NCI-H345 treated with DMSO at 0.1 percent for 48 hours (cell line): ENCODE data around the gene PLIN3.
A peak's percentile ranks its signal among the peaks of the same experiment; 100 is the strongest.
"Not testable (repeated sequence)": the region's sequence is repeated elsewhere in the genome, so short reads cannot be mapped to it uniquely, and the experiment has no call there.

Experiments used
- DNase-seq: peaks from one replicate; lab custom pipeline; 2025; ENCODE audit not compliant: unreplicated experiment; lab: John Stamatoyannopoulos, UW

Gene PLIN3

DNA sequence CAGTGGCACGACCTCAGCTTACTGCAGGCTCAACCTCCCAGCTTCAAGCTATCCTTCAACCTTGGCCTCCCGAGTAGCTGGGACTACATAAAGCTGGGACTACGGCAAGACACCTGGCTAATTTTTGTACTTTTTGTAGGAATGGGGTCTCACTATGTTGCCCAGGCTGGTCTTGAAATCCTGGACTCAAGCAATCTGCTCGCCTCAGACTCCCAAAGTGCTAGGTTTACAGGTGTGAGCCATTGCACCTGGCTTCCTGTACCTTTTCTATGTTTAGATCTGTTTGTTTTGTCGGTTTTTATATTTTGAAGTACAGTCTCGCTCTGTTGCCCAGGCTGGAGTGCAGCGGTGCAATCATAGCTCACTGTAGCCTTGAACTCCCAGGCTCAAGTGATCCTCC, 18.4 kb downstream of the PLIN3 start:
- DNase-seq, result no peak

DNA sequence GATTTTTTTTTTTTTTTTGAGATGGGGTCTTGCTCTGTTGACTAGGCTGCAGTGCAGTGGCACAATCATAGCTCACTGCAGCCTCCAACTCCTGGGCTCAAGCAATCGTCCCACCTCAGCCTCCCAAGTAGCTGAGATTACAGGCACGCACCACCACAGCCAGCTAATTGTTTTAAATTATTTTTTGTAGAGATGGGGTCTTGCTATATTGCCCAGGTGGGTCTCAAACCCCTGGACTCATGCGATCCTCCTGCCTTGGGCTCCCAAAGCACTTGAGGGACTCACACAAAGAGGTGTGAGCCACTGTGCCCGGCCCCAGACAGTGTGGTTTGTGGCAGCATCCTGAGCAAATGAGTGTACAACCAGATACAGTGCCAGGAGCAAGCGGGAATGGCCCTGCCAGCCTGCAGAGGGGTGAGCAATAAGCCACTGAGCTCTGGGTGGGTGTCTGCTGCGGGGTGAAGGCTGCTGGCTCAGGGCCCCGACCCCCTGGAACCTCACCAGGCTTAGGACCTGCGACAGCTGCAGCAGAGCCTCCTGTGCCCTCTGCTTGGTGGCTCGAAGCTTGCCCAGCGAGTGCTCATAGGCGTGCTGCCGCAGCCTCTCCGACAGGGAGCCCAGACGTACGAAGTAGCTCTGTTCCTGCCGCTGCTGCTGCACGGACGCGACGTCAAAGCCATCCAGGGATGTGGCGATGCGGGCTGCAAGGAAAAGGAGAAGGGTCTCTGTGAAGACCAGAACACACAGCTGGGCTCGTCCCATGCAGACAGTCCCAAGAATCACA, 20.1 kb downstream of the PLIN3 start:
- DNase-seq, result no peak

DNA sequence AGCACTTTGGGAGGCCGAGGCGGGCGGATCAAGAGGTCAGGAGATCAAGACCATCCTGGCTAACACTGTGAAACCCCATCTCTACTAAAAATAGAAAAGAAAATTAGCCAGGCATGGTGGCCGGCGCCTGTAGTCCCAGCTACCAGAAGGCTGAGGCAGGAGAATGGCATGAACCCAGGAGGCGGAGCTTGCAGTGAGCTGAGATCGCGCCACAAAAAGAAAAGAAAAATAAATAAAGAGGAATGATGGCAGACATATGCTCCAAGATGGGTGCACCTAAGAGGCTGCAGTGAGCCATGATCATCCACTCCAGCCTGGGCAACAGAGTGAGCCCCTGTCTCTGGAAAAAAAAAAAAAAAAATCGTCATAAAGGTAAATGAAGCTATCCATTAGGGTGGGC, 21.5 kb downstream of the PLIN3 start:
- not testable (repeated sequence) for DNase-seq

DNA sequence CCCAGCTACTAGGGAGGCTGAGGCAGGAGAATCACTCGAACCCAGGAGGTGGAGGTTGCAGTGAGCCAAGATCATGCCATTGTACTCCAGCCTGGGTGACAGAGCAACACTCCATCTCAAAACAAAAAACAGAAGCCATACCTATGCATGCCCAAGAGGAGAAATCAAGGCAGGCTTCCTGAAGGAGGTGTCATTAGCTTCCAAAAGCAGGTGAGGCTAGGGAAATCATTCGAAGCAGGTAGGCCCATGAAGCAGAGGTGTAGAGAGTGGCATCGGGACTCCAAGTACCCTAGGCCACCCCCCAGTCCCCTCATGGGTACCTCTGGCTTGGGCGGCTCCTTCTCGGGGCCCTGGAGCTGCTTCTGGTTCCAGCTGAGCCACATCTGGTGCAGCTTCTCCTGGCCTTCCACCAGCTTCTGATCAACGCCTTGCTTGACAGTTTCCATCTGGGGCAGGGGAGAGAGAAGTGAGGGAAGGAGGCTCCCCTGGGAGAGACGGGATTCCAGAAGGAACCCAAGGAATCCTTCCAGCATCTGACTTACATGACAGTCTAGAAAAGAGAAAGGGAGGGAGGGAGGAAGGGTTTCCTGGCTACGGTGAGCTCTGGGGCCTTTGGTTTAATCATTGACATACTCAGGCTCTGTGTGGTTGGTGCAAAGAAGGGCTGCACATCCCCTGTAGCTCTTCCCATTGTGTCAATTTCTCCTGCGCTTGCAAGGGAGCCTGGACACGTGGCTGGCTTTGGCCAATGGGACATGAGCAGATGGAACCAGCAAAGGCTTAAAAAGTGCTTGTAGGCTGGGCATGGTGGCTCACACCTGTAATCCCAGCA, 22.9 kb downstream of the PLIN3 start:
- no peak for DNase-seq

DNA sequence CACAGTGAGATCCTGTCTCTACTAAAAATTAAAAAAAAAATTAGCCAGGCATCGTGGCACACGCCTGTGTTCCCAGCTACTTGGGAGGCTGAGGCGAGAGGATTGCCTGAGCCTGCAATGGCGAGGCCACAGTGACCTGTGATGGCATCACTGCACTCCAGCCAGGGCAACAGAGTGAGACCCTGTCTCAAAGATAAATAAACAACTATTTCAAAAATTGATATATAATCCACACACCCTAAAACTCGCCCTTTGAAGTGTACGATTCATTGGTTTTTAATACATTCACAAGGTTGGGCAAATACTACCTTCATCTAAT, 23.9 kb downstream of the PLIN3 start:
- no peak for DNase-seq

DNA sequence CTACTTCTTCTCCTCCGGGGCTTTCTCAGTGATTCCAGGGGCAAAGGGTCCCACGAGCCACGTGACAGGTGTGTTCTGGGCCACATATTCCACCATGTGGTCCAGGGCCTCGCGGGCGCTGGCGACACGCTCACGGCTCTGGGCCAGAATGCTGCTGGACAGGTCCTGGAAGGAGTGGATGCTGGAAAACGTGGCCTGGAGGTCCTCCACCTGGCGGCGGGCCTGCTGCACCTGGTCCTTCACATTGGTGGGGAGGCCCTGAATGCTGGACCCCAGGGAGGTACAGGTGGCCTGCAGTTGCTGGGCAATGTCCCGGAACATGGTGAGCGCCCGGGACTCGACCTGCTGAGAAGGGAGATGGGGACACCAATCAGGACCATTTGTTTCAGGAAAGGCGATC, 28.3 kb downstream of the PLIN3 start:
- no peak for DNase-seq

DNA sequence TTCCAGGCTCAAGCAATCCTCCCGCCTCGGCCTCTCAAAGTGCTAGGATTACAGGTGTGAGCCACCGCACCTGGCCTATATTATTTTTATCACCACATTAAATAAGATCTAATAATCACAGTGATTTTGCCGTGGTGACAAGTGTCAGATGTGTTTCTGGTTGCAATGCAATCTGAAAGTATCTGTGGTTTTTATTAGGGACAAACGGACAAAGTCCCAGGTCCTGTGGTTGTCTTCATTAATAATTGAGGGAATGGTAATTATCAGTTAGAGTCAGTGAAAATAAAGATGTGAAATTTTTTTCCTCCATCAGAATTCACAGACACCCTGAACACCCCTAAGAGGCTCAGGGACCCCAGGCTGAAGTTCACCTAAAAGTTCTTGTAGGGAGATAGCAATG, 34.7 kb downstream of the PLIN3 start:
- no peak for DNase-seq

DNA sequence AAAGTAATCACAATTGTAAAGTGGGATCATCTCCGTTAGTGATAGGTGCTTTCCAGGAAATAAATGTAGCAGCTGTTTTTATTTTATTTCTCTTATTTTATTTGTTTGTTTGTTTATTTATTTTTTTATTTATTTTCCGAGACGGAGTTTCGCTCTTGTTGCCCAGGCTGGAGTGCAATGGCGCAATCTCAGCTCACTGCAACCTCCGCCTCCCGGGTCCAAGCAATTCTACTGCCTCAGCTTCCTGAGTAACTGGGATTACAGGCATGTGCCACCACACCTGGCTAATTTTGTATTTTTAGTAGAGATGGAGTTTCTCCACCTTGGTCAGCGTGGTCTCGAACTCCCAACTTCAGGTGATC, 35.5 kb downstream of the PLIN3 start:
- DNase-seq, result not testable (repeated sequence)

DNA sequence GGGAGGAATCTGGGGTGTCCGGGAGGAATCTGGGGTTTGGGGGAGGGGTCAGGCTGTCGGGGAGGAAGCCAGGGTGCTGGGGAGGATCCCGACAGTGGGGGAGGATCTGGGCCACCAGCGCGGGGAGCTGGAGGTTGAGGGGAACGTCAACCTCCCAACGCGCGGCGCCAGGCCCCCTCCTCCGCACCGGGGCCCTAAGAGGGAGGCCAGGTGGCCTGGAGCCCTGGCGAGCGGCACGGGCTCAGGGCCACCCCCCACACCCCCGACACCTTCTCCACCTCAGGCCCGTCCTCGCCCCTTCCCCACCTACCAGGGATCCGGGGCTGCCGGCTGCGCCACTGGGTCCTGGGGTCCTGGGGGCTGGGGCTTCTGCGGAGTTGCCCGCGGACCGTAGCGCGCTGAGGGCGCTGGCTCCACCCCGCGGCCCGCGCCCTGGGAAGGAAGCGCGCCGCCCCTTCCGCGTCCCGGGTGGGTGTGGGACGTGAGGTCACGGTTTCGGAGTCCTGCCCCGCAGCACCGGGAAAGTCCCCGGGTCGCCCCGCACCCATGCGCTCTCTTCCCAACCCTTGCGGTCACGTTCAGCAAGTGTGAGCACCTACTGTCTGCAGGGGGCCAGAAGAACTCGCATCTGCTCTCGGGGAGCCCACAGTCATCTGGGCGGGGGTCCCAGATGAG, 36.0 kb downstream of the PLIN3 start, which contains the start of gene TICAM1:
Gene TICAM1, minus strand, starts transcription at position 409 of the 675 bp plus-strand sequence. CDS start 13,335 bp downstream, outside the sequence.
- no peak for DNase-seq

DNA sequence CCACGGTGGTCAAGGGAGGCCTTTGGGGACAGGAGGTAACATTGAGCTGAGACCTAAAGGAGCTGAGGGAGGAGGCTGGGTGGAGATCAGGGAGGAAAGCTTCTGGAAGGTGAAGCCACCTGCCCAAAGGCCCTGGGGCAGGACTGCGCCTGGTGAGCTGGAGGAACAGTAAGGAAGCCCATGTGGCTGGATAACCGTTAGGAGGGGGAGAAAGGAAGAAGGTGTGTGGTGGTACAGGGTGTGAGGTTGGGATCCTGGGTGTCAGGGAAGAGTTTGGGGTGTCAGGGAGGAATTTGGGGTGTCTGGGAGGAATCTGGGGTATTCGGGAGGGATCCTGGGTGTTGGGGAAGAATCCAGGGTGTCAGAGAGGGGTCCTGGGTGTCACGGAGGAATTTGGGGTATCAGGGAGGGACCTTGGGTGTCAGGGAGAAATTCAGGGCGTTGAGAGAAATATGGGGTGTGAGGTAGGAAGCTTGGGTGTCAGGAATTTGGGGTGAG, 36.6 kb downstream of the PLIN3 start:
- no peak for DNase-seq

DNA sequence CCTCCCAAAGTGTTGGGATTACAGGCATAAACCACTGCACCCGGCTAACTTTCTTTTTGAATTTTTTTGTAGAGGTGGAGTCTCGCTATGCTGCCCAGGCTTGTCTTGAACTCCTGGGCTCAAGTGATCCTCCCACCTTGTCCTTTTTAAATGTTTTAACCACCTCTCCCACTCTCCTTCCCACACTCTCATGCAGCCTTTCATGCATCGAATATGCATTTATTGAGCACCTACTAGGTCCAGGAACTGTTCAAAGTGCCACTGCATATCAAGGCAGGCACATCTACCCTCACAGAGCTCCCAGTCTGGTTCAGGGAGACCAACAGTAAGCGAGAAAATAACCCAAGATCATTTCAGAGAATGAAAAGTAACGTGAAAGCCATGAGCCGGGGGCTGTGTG, 37.1 kb downstream of the PLIN3 start:
- no peak for DNase-seq

DNA sequence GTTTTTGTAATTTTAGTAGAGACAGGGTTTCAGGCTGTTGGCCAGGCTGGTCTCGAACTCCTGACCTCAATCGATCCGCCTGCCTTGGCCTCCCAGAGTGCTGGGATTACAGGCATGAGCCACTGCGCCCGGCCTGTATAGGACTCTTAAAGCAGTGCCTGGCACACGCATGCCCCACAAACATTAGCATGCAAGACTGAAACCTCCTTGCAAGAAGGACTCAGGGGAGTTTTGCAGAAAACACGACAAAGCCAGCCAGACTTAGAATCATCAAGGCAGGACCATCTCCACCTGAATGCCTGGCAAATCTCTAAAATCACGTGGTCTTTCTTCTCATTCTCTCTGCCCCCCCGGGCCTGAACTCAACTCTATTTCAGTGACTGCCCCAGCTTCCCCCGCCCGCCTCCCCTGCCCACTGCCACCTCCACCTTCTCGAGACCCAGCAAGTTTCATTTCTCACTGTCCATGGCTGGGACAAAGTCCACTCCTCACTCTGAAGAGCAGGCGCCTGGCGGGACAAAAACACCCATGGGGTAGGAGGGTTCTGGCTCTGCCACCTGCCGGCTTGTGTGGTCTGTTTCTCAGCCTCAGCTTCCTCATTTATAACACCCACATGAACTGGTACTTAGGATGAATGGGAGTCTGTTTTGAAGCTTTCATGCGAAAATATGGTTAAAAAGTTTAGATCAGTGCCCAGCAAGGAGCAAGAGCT, 38.3 kb downstream of the PLIN3 start:
- no peak for DNase-seq

DNA sequence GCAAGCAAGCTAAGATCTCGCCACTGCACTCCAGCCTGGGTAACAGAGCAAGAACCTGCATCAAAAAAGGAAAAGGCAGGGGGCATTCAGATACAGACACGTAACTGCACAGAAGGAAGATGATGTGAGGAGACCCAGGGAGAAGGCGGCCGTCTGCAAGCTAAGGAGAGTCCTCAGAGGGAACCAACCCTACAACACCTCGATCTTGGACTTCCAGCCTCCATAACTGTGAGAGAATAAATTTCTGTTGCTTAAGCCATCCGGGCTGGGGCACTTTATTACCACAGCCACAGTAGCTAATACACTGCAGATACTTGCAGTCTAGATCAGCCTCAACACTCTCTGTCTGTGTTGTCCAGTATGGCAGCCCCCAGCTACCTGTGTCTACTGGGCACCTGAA, 43.9 kb downstream of the PLIN3 start:
- DNase-seq, result no peak

DNA sequence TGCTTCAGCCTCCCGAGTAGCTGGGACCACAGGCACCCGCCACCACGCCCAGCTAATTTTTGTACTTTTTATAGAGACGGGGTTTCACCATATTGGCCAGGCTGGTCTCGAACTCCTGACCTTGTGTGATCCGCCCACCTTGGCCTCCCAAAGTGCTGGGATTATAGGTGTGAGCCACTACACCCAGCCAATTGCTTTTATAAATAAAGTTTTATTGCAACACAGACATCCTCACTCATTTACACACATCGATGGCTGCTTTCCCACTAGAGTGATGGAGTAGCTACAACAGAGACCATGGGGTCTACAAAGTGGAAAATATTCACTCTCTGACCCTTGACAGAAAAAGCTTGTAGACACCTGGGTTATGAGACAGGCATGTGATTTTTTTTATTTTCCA, 45.1 kb downstream of the PLIN3 start:
- DNase-seq, result not testable (repeated sequence)

DNA sequence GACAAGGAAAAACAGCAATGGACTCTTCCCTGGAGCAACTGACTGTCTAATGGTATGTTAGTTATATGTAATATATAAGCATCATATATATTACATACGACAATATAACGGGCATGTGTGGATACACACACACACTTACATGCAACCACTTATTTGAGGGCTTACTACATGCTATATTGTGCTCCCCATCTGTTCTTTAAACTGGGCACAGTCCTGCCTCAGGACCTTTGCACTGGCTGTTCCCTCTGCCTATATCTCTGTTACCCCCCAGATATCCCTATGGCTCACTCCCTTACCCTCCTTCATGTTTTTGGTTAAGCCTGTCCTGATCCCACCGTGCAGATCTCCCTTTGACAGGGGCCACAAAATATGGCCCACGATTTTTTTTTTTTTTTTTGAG, 46.2 kb downstream of the PLIN3 start:
- no peak for DNase-seq

DNA sequence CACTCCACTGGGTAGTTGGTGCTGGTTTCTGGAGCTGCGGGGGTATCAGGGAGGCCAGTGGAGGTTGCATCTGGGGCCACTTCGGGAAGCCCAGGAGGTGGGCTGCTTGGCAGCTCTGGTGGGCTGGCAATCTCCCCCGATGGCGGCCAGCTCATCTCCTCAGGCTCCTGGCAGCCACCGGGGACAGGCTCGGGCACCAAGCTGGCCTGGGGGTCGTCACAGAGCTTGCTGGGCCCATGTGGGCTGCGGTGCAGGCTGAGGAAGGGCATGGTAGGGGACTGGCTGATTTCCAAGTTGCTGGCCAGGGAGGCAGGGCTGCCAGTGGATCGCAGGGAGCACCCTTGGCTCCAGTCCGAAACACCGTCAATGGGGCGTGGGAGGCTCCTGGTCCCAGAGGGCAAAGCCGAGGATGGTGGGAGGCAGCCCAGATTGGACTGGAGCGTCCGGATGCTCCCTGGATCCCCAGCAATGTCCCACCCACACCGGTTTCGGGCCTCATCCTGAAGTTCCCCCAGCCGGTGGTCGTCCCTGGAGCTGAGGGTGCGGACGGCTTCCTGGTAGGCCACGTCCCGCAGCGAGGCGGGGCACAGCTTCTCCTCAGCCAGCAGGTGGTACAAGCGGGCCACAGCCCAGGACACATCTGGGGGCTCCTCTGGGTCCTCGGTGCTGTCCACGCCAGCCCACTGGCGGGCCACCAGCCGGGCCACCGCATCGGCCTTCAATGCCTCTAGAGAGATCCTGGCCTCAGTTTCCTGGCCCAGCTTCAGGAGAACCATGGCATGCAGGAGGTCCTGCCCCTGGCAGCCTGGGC, 49.8 kb downstream of the PLIN3 start:
- no peak for DNase-seq

DNA sequence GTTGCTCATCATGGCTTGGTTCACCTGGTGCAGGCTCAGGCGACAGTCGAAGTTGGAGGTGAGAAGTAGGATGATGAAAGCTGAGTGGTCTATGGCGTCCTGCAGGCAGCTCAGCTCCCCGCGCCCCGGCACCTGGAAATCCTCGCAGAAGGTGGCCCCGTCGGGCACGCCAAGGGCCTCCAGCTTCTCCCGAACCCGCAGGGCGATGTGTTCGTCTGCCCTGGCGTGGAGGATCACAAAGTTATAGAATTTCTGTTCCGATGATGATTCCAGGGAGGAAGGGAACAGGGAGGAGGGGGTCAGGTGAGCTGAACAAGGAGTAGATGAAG, 50.6 kb downstream of the PLIN3 start:
- DNase-seq, result no peak

DNA sequence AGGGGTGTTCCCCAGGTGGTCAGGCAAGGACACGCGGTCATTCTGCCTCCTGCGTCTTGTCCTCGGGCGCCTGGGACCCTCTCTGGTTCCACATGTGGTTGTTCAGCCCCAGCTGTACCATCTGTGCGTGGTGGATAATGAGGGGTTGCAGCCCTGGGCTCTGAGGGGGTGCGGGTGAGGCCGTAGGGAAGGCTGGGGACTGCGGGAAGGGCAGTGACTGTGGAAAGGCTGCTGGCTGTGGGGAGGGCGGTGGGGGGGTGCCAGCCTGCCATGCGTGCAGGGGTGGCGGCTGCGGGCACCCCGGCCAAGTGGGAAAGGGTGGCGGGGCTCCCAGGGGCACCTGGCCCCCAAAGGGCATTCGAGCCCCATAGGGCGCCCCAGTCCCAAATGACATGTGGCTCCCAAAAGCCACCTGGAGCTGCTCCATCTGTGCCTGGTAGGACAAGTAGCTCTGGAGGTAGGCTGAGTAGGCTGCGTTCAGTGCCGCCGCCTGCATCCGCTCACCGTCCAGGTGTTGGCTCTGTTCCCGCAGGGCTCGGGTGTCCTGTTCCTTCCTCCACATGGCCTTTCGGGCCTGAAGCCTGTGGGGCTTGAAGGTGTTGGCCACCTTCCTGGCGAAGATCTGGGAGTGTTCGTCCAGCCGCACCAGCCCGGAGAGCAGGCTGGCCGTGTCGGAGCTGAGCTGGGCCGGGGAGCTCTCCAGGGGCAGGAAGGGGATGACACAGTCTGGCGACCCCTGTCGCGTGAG, 51.1 kb downstream of the PLIN3 start:
- no peak for DNase-seq

DNA sequence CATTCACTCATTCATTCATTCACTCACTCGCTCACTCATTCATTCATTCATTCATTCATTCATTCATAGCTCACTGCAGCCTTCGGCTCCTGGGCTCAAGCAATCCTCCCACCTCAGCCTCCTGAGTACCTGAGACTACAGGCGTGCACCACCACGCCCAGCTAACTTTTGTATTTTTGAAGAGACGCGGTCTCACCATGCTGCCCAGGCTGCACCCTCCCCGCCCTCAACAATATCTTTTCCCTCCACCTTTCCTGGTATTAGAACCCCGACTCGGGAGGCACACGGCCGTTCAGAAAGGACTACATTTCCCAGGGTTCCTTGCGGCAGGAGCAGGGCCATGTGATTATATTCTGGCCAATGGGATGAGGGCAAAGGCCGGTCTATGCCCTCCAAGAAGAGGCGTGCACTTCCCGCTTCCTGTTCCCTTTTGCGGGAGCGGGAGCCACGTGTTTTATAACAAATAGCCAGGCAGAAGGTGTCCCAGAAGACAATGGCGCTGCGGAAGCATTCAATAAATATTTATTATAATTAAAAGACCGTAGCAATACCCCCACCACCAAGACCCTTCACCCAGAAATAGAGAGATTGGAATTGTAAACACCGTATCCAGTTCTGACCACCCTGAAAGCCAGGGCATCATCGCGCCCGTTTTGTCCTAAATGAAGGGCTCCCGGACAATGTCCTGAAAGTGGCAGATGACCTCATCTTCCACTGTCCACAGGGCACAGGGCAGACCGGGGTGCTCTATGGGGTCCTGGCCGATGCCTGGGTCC, 51.9 kb downstream of the PLIN3 start:
- peak; percentile 93 for DNase-seq
